HG02678 (cell line): ENCODE measurements around the gene NCL.
"Not testable (repeated sequence)": the region's sequence is repeated elsewhere in the genome, so short reads cannot be mapped to it uniquely, and the experiment has no call there.

ENCODE experiments used
- ATAC-seq: cut with Tn5 transposase; IDR thresholded peaks from one replicate; pipeline ENCODE4 v1.9.1; 2021; ENCODE audit warnings: mild to moderate bottlenecking, moderate library complexity; ENCODE audit not compliant: unreplicated experiment

The NCL gene

DNA sequence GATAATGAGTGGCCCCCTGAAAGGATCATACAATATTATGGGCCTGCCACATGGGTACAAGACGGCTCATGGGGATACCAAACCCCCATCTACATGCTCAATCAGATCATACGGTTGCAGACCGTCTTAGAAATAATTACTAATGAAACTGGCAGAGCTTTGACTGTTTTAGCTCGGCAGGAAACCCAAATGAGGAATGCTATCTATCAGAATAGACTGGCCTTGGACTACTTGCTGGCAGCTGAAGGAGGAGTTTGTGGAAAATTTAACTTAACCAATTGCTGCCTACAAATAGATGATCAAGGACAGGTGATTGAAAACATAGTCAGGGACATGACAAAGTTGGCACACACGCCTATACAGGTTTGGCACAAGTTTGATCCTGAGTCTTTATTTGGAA is 56.6 kb downstream of the NCL start:
- ATAC-seq = not testable (repeated sequence)

DNA sequence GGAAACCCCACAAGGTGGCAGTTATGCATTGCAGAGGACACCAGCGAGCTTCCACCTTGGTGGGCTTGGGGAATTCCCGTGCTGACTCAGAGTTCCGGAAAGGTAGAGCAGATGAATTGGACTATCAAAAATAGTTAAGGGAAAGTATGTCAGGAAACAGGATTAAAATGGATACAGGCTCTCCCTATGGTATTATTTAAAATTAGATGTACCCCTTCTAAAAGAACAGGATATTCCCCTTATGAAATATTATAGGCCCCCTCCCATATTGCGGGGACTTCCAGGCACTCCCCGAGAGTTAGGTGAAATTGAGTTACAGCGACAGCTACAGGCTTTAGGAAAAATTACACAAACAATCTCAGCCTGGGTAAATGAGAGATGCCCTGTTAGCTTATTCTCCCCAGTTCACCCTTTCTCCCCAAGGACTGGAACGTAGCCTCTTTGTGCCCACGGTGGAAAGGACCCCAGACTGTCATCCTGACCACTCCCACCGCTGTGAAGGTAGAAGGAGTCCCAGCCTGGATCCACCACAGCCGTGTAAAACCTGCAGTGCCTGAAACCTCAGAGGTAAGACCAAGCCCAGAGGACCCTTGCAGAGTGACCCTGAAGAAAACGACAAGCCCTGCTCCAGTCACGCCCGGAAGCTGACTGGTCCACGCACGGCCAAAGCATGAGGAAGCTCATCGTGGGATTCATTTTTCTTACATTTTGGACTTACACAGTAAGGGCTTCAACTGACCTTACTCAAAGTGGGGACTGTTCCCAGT is 58.5 kb downstream of the NCL start:
- ATAC-seq = not testable (repeated sequence)

DNA sequence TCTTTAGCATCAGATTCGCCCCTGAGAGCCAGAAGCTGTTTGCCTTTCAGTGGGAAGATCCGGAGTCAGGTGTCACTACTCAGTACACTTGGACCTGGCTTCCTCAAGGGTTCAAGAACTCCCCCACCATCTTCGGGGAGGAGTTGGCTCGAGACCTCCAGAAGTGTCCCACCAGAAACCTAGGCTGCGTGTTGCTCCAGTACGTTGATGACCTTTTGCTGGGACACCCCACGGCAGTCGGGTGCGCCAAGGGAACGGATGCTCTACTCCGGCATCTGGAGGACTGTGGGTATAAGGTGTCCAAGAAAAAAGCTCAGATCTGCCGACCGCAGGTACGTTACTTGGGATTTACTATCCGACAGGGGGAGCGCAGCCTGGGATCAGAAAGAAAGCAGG is 60.1 kb downstream of the NCL start:
- not testable (repeated sequence) for ATAC-seq
